Activated CD4-positive, alpha-beta T cell treated with anti-CD3 and anti-CD28 coated beads, Interleukin-2, amount 50 U/mL, for 16 hours (primary cell): ENCODE data around the gene IL1RL1.
A peak's percentile ranks its signal among the peaks of the same experiment; 100 is the strongest.

Source experiments
- DNase-seq: peaks from one replicate; pipeline ENCODE4 v3.0.0-alpha.2; 2020

IL1RL1 gene

GRCh38 chr2:102310964-102311640 lies at the start of gene IL1RL1:
Gene IL1RL1, plus strand, starts transcription at chr2:102311563. Its CDS starts 26,702 bp downstream, at chr2:102338265.
- DNase-seq, result no peak

- peak; percentile 25 for DNase-seq
Measured at GRCh38 chr2:102262216-102263129, 48.9 kb upstream of the IL1RL1 start.

- no peak for DNase-seq
Measured at GRCh38 chr2:102264952-102265351, 46.4 kb upstream of the IL1RL1 start.

GRCh38 chr2:102266204-102266603 lies 45.2 kb upstream of the IL1RL1 start:
- DNase-seq, result no peak

GRCh38 chr2:102267774-102268173 lies 43.6 kb upstream of the IL1RL1 start:
- DNase-seq, result no peak

GRCh38 chr2:102268510-102269199 lies 42.7 kb upstream of the IL1RL1 start:
- DNase-seq, result no peak

GRCh38 chr2:102269200-102269524 lies 42.2 kb upstream of the IL1RL1 start:
- no peak for DNase-seq

- DNase-seq, result peak; percentile 43
Measured at GRCh38 chr2:102271844-102272243, 39.5 kb upstream of the IL1RL1 start.

- no peak for DNase-seq
Measured at GRCh38 chr2:102273619-102274211, 37.6 kb upstream of the IL1RL1 start.

GRCh38 chr2:102276549-102277201 lies 34.7 kb upstream of the IL1RL1 start:
- peak; percentile 45 for DNase-seq

GRCh38 chr2:102277202-102277700 lies 34.1 kb upstream of the IL1RL1 start:
- DNase-seq, result no peak

- no peak for DNase-seq
Measured at GRCh38 chr2:102278720-102279390, 32.5 kb upstream of the IL1RL1 start.

- no peak for DNase-seq
Measured at GRCh38 chr2:102279391-102279735, 32.0 kb upstream of the IL1RL1 start.

GRCh38 chr2:102282678-102283091 lies 28.7 kb upstream of the IL1RL1 start:
- peak; percentile 47 for DNase-seq

- no peak for DNase-seq
Measured at GRCh38 chr2:102283996-102284395, 27.4 kb upstream of the IL1RL1 start.

GRCh38 chr2:102284611-102285010 lies 26.8 kb upstream of the IL1RL1 start:
- no peak for DNase-seq

- no peak for DNase-seq
Measured at GRCh38 chr2:102285368-102285767, 26.0 kb upstream of the IL1RL1 start.

GRCh38 chr2:102286041-102286440 lies 25.3 kb upstream of the IL1RL1 start:
- DNase-seq, result no peak

- no peak for DNase-seq
Measured at GRCh38 chr2:102289129-102289528, 22.2 kb upstream of the IL1RL1 start.

GRCh38 chr2:102290594-102290993 lies 20.8 kb upstream of the IL1RL1 start:
- no peak for DNase-seq

GRCh38 chr2:102291319-102292075 lies 19.9 kb upstream of the IL1RL1 start:
- DNase-seq, result no peak
